ENCODE measurements around the gene ATP6V0A4.
"Not testable (repeated sequence)": the region's sequence is repeated elsewhere in the genome, so short reads cannot be mapped to it uniquely, and the experiment has no call there.

Gene ATP6V0A4

DNA sequence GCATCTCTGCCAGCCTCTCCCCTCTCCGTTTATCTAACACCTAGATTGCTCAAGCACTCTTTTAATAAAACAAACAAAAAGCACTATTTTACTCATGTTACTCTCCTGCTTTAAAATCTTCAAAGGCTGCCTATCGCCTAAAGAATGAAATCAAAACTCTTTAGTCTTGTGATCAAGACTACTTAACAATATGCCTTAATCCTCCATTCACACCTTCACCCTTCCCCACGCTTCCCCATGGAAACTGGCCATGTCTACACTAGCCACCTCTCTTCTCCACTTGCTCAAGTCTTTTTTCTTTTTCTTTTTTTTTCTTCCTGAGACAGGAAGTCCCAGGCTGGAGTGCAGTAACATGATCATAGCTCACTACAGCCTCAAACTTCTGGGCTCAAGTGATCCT lies 48.0 kb downstream of the ATP6V0A4 start:
- no peak for DNase-seq

- no peak for DNase-seq
These were observed 49.3 kb downstream of the ATP6V0A4 start for GRCh38 chr7:138748666-138749065.

- DNase-seq: no peak
These were observed 51.9 kb downstream of the ATP6V0A4 start for GRCh38 chr7:138746073-138746472.

DNA sequence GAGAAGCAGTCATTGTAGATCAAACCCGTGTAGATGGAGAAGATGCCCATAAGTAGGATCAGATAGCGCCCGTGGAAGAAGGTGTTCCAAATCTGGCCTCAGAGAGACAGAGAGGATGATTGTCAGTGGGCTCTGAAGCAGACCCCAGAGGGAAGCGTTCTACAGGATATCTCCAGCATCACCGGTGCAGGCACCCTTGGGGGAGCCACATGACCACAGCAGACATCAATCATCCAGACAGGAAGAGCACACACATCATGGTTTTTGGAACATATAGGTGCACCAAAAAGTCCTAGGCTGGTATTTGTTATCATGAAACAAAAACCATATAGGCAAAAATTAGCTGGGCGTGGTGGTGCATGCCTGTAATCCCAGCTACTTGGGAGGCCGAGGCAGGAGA lies 52.8 kb downstream of the ATP6V0A4 start:
- no peak for DNase-seq

GRCh38 chr7:138741453-138741735 lies 56.6 kb downstream of the ATP6V0A4 start:
- DNase-seq: no peak

- DNase-seq: no peak
These were observed 58.1 kb downstream of the ATP6V0A4 start for GRCh38 chr7:138739859-138740258.

DNA sequence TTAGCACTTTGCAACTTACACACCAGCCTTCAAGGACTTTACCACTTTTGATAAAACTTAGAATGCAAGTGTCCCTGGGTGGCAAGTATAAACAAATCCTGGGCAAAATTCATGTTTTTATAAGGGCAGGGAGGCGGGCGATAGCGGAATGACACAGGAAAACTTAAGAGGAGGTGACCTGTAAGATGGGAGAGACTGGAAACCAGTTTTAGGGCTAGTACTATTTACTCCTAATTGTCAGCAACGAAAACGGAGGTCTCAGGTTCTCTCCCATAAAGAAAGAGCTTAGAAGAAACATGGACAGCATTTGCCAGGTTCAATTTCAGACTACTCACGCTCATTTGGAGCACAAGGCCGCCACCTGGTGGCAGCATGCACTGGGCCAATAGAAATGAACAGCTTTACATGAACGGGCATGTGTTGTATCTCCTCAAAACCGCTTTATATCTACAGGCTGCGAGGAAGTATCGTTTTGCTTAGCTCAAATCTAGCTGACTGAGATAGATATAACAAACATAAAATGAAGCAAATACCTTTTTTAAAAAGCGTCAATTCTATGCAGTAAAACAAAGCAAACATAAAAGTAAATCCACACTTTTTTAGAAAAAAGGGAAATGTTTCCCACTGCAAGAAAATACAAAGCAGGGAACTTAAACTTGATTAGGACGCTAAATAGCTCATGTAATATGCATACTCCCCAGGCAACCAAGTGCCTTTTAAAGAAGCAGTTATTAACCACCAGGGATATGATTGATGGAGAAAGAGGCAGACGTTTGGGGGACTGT lies 59.3 kb downstream of the ATP6V0A4 start:
- no peak for DNase-seq

DNA sequence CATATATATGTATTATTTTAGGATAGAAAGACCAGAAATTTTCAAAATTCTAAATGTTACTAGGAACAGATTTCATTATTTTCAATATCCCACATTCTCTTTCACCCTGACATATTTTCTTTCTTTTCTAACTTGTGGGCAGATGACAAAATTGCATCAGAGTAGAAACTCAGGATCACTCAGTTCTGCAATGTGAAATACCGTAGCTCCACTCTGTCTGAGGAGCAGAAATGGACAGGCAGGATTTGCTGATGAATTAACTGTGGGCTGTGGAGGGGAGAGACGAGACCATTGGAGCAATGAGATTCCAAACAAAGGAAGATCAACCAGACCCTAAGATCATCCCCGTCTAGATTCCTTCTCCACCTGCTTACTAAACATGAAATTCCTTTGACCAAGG lies 59.9 kb downstream of the ATP6V0A4 start:
- no peak for DNase-seq

DNA sequence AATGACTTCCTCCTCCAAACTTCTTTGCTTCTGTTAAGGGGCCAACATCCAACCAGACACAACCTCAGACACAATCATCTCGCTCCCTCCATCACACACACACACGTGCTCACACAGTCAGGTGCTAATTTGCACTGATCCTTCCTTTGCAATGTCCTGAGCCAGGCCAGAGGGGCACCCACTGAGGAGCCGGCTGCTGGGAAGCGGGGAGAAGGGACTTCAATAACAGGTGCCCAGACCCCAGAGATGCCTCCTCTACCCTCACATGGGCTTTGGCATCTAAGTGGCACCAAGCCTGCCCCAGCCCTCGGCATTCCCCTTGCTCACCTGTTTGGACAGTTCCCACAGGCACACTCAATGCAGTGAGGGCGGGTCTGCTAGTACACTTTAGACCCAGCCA lies 62.6 kb downstream of the ATP6V0A4 start:
- DNase-seq: no peak

DNA sequence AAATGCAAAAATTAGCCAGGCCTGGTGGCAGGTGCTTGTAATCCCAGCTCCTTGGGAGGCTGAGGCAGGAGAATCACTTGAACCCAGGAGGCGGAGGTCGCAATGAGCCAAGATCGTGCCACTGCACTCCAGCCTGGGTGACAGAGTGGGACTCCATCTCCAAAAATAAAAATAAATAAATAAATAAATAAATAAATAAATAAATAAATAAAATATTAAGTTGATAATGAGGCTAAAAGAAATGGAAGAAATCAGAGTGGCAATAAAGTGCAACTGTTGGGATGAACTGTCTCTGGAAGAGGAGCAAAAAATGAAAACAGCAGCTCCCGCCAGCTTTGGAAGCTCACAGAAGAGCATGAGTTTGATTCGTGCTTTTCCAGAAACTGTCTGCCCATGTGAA lies 66.3 kb downstream of the ATP6V0A4 start:
- not testable (repeated sequence) for DNase-seq

- DNase-seq: no peak
These were observed 68.6 kb downstream of the ATP6V0A4 start for GRCh38 chr7:138729444-138729843.

- DNase-seq: no peak
These were observed 70.5 kb downstream of the ATP6V0A4 start for GRCh38 chr7:138727336-138728099.

GRCh38 chr7:138726288-138726687 lies 71.7 kb downstream of the ATP6V0A4 start:
- DNase-seq: no peak

DNA sequence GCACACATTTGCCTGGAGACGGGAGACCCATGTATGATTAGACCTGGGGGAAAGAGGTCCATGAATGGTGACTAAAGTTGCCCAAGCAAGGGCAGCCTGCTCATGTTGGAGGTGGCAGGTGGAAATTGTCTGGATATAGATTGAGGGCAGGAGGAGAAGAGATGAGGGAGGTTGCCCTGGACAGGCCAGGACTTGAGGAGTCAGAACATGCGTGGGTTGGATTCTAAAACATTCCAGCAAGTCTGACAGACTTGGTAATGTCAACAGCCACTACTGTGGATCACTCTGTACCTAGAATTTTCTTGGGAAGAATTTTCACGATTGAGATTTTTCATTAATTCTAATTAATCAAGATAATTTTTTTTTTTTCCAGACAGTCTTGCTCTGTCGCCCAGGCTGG lies 77.7 kb downstream of the ATP6V0A4 start:
- DNase-seq: no peak

DNA sequence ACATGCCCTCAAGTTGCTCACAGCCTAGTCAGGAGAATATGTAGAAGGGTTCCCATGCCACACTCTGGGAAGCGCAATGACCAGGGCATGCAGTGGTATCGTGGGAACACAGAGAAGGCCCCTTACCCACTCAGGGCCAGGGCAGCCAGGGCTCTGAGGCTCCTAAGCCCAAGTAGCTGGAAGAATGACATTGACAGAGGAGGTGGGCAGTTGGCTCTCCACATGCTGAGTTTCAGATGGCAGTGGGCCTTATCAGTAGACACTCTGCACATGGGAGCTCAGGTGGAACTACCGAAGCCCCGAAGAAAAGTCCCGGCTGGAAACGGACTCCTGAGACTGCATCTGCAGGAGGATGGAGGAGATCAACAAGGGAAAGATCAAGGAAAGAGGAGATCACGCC lies 81.1 kb downstream of the ATP6V0A4 start:
- no peak for DNase-seq

- DNase-seq: no peak
These were observed 84.8 kb downstream of the ATP6V0A4 start for GRCh38 chr7:138713191-138713590.

GRCh38 chr7:138712652-138713051 lies 85.3 kb downstream of the ATP6V0A4 start:
- DNase-seq: no peak

DNA sequence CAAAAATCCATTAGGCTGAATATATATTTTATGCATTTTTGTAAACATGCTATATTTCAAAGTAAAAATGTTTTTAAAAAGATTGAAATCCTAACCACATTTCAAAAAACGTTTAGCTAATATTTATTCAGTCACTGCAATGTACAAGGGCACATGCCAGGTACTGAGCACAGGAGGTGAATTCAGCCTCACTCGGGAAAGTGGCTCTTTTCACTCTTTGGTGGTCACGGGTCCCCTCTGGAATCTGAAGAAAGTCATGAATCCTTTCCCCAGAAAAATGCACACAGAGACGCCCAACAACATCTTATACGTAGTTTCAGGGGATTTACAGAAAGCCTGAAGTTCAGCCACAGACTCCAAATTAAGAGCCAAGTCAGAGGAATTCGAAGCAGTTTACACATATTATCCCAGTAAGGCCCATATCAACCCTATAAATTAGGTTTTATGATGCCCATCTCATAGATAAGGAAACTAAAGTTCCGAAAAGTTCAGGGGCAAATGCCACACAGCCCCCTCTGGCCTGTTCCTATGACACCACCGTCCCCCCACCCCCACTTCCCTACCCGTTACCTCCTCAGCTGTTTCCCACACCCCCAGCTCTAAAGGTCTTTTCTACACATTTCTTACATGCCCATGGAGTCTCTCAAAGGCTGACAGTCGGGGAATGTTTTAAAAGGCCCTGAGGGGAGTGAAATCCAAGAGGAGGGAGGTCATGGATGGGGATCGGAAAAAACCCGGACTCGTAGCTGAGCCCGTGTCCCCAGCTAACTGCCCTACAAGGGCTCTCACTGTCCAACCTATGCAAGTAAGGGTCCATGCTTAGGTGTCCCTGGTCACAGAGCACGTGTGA lies 87.2 kb downstream of the ATP6V0A4 start:
- DNase-seq: no peak

DNA sequence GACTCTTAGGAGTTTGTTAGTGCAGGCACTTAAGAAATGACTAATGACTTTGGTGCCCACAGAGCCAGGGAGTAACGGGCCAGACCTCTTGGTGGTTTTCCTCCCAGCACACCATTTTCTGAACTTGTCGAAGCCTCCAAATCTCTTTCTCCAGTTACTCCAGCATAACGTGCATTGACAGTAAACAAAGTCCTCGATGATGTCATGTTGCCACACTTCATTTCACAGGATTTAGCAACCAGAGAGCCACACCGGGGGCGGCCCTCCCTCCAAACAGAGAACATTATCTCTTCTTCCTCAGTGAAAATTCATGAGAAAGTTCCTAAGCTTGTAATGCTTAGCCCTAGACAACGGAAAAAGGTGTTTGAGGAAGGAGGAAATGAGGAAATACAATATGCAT lies 92.8 kb downstream of the ATP6V0A4 start:
- DNase-seq: no peak

GRCh38 chr7:138701537-138701923 lies 96.5 kb downstream of the ATP6V0A4 start:
- no peak for DNase-seq

DNA sequence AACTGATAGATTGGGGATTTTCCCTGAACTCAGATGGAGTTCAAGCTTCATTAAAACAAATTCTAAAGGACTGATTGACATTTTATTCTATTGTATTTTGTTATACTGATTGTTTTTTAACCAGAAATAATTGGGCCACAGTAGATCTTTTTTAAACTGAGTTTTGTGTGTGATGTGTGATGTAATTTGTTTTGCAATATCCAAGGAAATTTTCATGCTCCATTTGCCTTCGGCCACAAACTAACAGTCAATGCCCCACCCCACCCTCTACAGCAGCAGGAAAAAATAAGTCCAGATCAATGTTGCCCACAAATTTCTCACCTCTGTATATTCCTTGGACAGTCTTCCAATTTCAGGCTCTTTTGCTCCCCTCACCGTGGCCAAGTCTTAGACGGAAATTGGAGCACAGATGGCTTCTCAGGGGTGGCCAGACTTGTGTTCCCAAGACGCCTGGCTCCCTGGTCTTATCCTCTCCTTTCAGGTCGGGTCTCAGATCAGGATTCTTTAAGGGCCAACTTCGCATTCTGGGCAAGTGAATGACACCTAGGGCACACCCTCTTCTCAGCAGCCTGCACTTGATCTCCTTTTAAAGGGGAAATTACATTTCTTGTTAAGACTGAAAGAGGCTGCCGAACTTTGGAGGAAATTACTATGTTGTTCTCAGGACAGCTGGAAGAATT lies 97.0 kb downstream of the ATP6V0A4 start, which contains the start of gene SVOPL:
SVOPL (minus strand) TSS at position 506 of the 680 bp plus-strand sequence. CDS start 22,317 bp downstream, outside the sequence.
- no peak for DNase-seq

- DNase-seq: no peak
These were observed 98.3 kb downstream of the ATP6V0A4 start for GRCh38 chr7:138699661-138700060.

DNA sequence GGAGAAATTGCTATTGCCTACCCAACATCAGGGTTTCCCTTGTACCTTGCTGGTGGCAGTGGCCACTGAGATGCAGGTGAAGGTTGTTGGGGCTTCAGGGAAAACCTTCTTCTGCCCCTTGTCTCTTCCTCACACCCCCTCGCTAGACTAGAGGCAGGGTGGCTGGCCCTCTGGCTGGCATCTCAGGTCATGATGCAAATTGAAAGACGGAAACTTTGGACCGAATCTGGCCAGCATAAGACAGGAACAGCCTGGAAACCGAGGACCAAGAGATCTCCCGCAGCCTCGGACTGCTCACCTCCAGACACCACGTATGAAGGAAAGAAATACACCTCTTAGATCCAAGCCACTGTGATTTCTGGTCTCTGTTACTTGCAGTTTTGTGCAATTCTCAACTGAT lies 99.7 kb downstream of the ATP6V0A4 start:
- no peak for DNase-seq

Data from cortex of kidney (tissue), 1 donor.